ENCODE results near the gene JARID2.

Gene JARID2

GRCh38 chr6:15555101-15556038 lies 309.5 kb downstream of the JARID2 start:
- Histone ChIP-seq H3K4me1 (ENCODE audit: insufficient read depth, low read length) (peaks cover 35% of the 10 kb centered on the region), H3K9me3 (ENCODE audit: control insufficient read depth, insufficient read depth, low read length) (no peaks in the 10 kb centered on the region), H3K36me3 (ENCODE audit: insufficient read depth, low read length) (no peaks in the 10 kb centered on the region), H3K9ac (ENCODE audit: low read depth, low read length) (no peak overlapping the region)

- no peak overlapping the region for H3K9ac ChIP-seq (ENCODE audit: low read depth, low read length)
- H3K36me3 ChIP-seq (ENCODE audit: insufficient read depth, low read length): no peaks in the 10 kb centered on the region
- H3K9me3 ChIP-seq (ENCODE audit: control insufficient read depth, insufficient read depth, low read length): no peaks in the 10 kb centered on the region
- H3K4me1 ChIP-seq (ENCODE audit: insufficient read depth, low read length): peaks cover 22% of the 10 kb centered on the region
These were observed 310.8 kb downstream of the JARID2 start for GRCh38 chr6:15556711-15557110.

- Histone ChIP-seq H3K36me3 (ENCODE audit: insufficient read depth, low read length) (no peaks in the 10 kb centered on the region), H3K4me1 (ENCODE audit: insufficient read depth, low read length) (peaks cover 18% of the 10 kb centered on the region), H3K9me3 (ENCODE audit: control insufficient read depth, insufficient read depth, low read length) (no peaks in the 10 kb centered on the region), H3K9ac (ENCODE audit: low read depth, low read length) (no peak overlapping the region)
These were observed 311.3 kb downstream of the JARID2 start for GRCh38 chr6:15557174-15557573.

GRCh38 chr6:15560713-15561112 lies 314.8 kb downstream of the JARID2 start:
- no peaks in the 10 kb centered on the region for H3K36me3 ChIP-seq (ENCODE audit: insufficient read depth, low read length)
- H3K4me1 ChIP-seq (ENCODE audit: insufficient read depth, low read length): peaks cover 6% of the 10 kb centered on the region
- H3K9ac ChIP-seq (ENCODE audit: low read depth, low read length): no peak overlapping the region
- no peaks in the 10 kb centered on the region for H3K9me3 ChIP-seq (ENCODE audit: control insufficient read depth, insufficient read depth, low read length)

GRCh38 chr6:15561447-15562199 lies 315.8 kb downstream of the JARID2 start:
- H3K9me3 ChIP-seq (ENCODE audit: control insufficient read depth, insufficient read depth, low read length): no peaks in the 10 kb centered on the region
- peaks cover 5% of the 10 kb centered on the region; the same call in 1 of the 2 replicates for H3K4me1 ChIP-seq (ENCODE audit: insufficient read depth, low read length)
- H3K9ac ChIP-seq (ENCODE audit: low read depth, low read length): no peak overlapping the region
- H3K36me3 ChIP-seq (ENCODE audit: insufficient read depth, low read length): no peaks in the 10 kb centered on the region

GRCh38 chr6:15562977-15563376 lies 317.1 kb downstream of the JARID2 start:
- Histone ChIP-seq H3K36me3 (ENCODE audit: insufficient read depth, low read length) (no peaks in the 10 kb centered on the region), H3K9me3 (ENCODE audit: control insufficient read depth, insufficient read depth, low read length) (no peaks in the 10 kb centered on the region), H3K4me1 (ENCODE audit: insufficient read depth, low read length) (peaks cover 5% of the 10 kb centered on the region; the same call in 1 of the 2 replicates), H3K9ac (ENCODE audit: low read depth, low read length) (no peak overlapping the region)

GRCh38 chr6:15569035-15569995 lies 323.4 kb downstream of the JARID2 start:
- Histone ChIP-seq H3K36me3 (ENCODE audit: insufficient read depth, low read length) (no peaks in the 10 kb centered on the region), H3K4me1 (ENCODE audit: insufficient read depth, low read length) (0 out of 2 replicates have a peak, but pooled peaks cover 4% of the 10 kb centered on the region), H3K9me3 (ENCODE audit: control insufficient read depth, insufficient read depth, low read length) (no peaks in the 10 kb centered on the region), H3K9ac (ENCODE audit: low read depth, low read length) (no peak overlapping the region)

GRCh38 chr6:15570171-15570570 lies 324.3 kb downstream of the JARID2 start:
- no peaks in the 10 kb centered on the region for H3K36me3 ChIP-seq (ENCODE audit: insufficient read depth, low read length)
- H3K9ac ChIP-seq (ENCODE audit: low read depth, low read length): no peak overlapping the region
- H3K4me1 ChIP-seq (ENCODE audit: insufficient read depth, low read length): 0 out of 2 replicates have a peak, but pooled peaks cover 4% of the 10 kb centered on the region
- H3K9me3 ChIP-seq (ENCODE audit: control insufficient read depth, insufficient read depth, low read length): no peaks in the 10 kb centered on the region

Data from ES-I3 (cell line).